Measurements from ENCODE around the gene C1QTNF12.

The C1QTNF12 gene

DNA sequence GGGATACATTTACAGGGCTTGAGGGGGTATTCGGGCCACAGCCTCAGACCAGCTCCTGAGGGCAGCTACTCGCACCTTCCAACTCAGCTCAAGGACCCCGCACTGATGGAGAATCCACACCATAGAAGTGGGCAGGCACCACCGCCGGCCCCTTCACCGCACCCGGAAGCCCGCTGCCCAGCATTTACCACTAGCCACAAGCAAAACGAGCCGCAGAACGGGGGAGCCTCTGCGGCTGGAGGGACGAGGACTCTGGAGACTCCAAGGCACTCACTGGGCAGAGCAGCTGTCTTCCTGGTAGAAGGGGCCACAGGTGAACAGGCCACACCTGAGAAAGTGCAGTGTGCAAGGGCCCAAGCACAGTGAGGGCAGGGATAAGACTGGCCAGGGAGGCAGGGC is 21.8 kb upstream of the C1QTNF12 start:
- Histone ChIP-seq H3K36me3 (ENCODE audit: insufficient read depth, low read length) (peaks cover 52% of the 10 kb centered on the region), H3K27ac (ENCODE audit: low read depth, low read length, poor library complexity, severe bottlenecking) (no peak overlapping the region), H2AFZ (ENCODE audit: low read length) (no peak overlapping the region), H3K4me3 (ENCODE audit: low read depth, low read length, poor library complexity, severe bottlenecking) (no peak overlapping the region), H3K9me2 (ENCODE audit: low read depth, low read length) (no peaks in the 10 kb centered on the region), H3F3A (ENCODE audit: insufficient read depth, low read length) (no peaks in the 10 kb centered on the region), H4K20me1 (ENCODE audit: insufficient read depth, low read length) (no peaks in the 10 kb centered on the region), H3K4me2 (ENCODE audit: low read length) (no peak overlapping the region), H3K9me3 (ENCODE audit: low read length) (no peaks in the 10 kb centered on the region), H3K79me2 (ENCODE audit: insufficient read depth, low read length) (peaks cover 38% of the 10 kb centered on the region), H3K9ac (ENCODE audit: low read length) (no peak overlapping the region), H3K27me3 (ENCODE audit: insufficient read depth, low read length) (no peaks in the 10 kb centered on the region), H3K4me1 (ENCODE audit: insufficient read depth, low read length, severe bottlenecking) (peaks cover 21% of the 10 kb centered on the region)
- TF ChIP-seq EZH2 (IDR thresholded peaks at IDR 0.05; ENCODE audit: borderline replicate concordance, low read length) (no peak), CTCF (IDR thresholded peaks at IDR 0.05; ENCODE audit: low read length) (no peak)

GRCh38 chr1:1267488-1268283 is 21.2 kb upstream of the C1QTNF12 start:
- no peak for TF ChIP-seq EZH2 (IDR thresholded peaks at IDR 0.05; ENCODE audit: borderline replicate concordance, low read length)
- TF ChIP-seq CTCF (IDR thresholded peaks at IDR 0.05; ENCODE audit: low read length), result no peak
- Histone ChIP-seq H3K27me3 (ENCODE audit: insufficient read depth, low read length) (no peaks in the 10 kb centered on the region), H3K4me1 (ENCODE audit: insufficient read depth, low read length, severe bottlenecking) (peaks cover 19% of the 10 kb centered on the region), H3K27ac (ENCODE audit: low read depth, low read length, poor library complexity, severe bottlenecking) (no peak overlapping the region), H3K9ac (ENCODE audit: low read length) (no peak overlapping the region), H3K4me3 (ENCODE audit: low read depth, low read length, poor library complexity, severe bottlenecking) (no peak overlapping the region), H4K20me1 (ENCODE audit: insufficient read depth, low read length) (no peaks in the 10 kb centered on the region), H3K9me2 (ENCODE audit: low read depth, low read length) (no peaks in the 10 kb centered on the region), H3K79me2 (ENCODE audit: insufficient read depth, low read length) (peaks cover 32% of the 10 kb centered on the region), H3K36me3 (ENCODE audit: insufficient read depth, low read length) (peaks cover 58% of the 10 kb centered on the region), H2AFZ (ENCODE audit: low read length) (no peak overlapping the region), H3K9me3 (ENCODE audit: low read length) (no peaks in the 10 kb centered on the region), H3F3A (ENCODE audit: insufficient read depth, low read length) (no peaks in the 10 kb centered on the region), H3K4me2 (ENCODE audit: low read length) (no peak overlapping the region)

DNA sequence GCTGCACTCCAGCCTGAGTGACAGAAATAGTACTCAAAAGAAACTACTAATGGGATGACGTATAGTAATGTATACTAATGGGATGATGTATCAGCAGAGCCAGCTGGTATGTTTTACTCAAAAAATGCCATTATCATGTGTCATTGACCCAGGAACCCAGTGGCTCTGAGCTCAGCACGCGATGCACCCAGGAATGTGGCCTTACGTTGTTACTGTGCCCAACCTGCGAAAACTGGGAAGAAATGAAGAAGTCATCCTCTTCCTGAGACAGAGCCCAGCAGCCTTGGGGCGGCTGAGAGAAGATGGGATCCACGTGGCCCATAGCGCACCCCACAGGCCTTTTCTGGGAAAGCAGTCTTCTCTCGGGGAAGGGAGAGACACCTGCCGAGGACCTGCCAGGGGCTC is 18.3 kb upstream of the C1QTNF12 start:
- H3K27me3 ChIP-seq (ENCODE audit: insufficient read depth, low read length), result no peaks in the 10 kb centered on the region
- no peaks in the 10 kb centered on the region for H3F3A ChIP-seq (ENCODE audit: insufficient read depth, low read length)
- peaks cover 14% of the 10 kb centered on the region for H3K4me1 ChIP-seq (ENCODE audit: insufficient read depth, low read length, severe bottlenecking)
- H3K9me2 ChIP-seq (ENCODE audit: low read depth, low read length), result no peaks in the 10 kb centered on the region
- H3K9ac ChIP-seq (ENCODE audit: low read length), result no peak overlapping the region
- H3K36me3 ChIP-seq (ENCODE audit: insufficient read depth, low read length), result peaks cover 60% of the 10 kb centered on the region
- no peak overlapping the region for H3K4me2 ChIP-seq (ENCODE audit: low read length)
- no peak overlapping the region for H3K27ac ChIP-seq (ENCODE audit: low read depth, low read length, poor library complexity, severe bottlenecking)
- H3K79me2 ChIP-seq (ENCODE audit: insufficient read depth, low read length), result peaks cover 5% of the 10 kb centered on the region; the same call in 1 of the 2 replicates
- peak; percentile 24; the same call in 1 of the 2 replicates for TF ChIP-seq CTCF (IDR thresholded peaks at IDR 0.05; ENCODE audit: low read length)
- TF ChIP-seq EZH2 (IDR thresholded peaks at IDR 0.05; ENCODE audit: borderline replicate concordance, low read length), result no peak
- H3K4me3 ChIP-seq (ENCODE audit: low read depth, low read length, poor library complexity, severe bottlenecking), result no peak overlapping the region
- H4K20me1 ChIP-seq (ENCODE audit: insufficient read depth, low read length), result no peaks in the 10 kb centered on the region
- no peaks in the 10 kb centered on the region for H3K9me3 ChIP-seq (ENCODE audit: low read length)
- H2AFZ ChIP-seq (ENCODE audit: low read length), result no peak overlapping the region

Data from OCI-LY1 (cell line).